B cell (primary cell): ENCODE data around the gene VAPB. TPM values are rescaled to one million over a fixed set of nuclear protein-coding genes. Genes with fewer than 3 reads are reported as not detected.

Experiments used
- ATAC-seq: fragments of 200-7000 bp; cut with Tn5 transposase; one replicate; pipeline ENCODE4 v1.10.0; 2021; ENCODE audit warnings: low read depth, mild to moderate bottlenecking, moderate number of reproducible peaks, moderate library complexity
- CTCF ChIA-PET: fragments of 350-600 bp; sonication (Branson Sonifier 250); formaldehyde crosslinking; loops from one replicate; lab custom pipeline; 2021; ENCODE audit warnings: antibody characterized with exemption, inconsistent platforms; lab: Charles Lee
- POLR2A ChIA-PET: fragments of 350-600 bp; sonication (Branson Sonifier 250); formaldehyde crosslinking; loops from one replicate; lab custom pipeline; 2021; ENCODE audit warnings: antibody characterized with exemption; lab: Charles Lee
- DNase-seq: peaks from one replicate; pipeline ENCODE4 v3.0.0; 2013
- H2AFZ ChIP-seq: 2 replicates; pipeline ENCODE4 v1.6.1; 2012; ENCODE audit warnings: mild to moderate bottlenecking, low read depth, low read length; ENCODE audit not compliant: insufficient read depth, poor library complexity, severe bottlenecking
- H3K27ac ChIP-seq, 2 donors: 1 replicate in 1 of 2; 2 replicates in 1 of 2; pipeline ENCODE4 v1.5.1; 2012 to 2013; ENCODE audit warnings: low read length in 2 of 2, mild to moderate bottlenecking in 2 of 2, moderate library complexity in 1 of 2
- H3K27me3 ChIP-seq, 4 experiments: fragments of 200-600 bp in 1 of 4; sonication (generic) in 1 of 4; replicated peaks in 1 of 4; 1 replicate in 2 of 4; 2 replicates in 2 of 4; pipeline versions ENCODE4 v1.6.1 to v1.7.0; 2013 to 2016; ENCODE audit warnings: low read length in 3 of 4, mild to moderate bottlenecking in 2 of 4, mixed read lengths in 1 of 4, moderate library complexity in 1 of 4; ENCODE audit not compliant: insufficient read depth in 4 of 4, control insufficient read depth in 3 of 4; ENCODE audit errors: control extremely low read depth in 1 of 4
- H3K36me3 ChIP-seq, 2 experiments: replicated peaks in 1 of 2; 1 replicate in 1 of 2; 2 replicates in 1 of 2; pipeline versions ENCODE4 v1.6.1 to v1.7.1; 2013; ENCODE audit warnings: low read length in 1 of 2; ENCODE audit not compliant: insufficient read depth in 2 of 2, control insufficient read depth in 1 of 2; ENCODE audit errors: control extremely low read depth in 1 of 2, extremely low read depth in 1 of 2
- H3K4me1 ChIP-seq, 2 donors: fragments of 200-600 bp in 1 of 2; sonication (generic) in 1 of 2; 1 replicate in 1 of 2; 2 replicates in 1 of 2; pipeline versions ENCODE4 v1.5.1 to v1.6.1; 2013 to 2017; ENCODE audit warnings: low read length in 2 of 2; ENCODE audit not compliant: control insufficient read depth in 2 of 2, insufficient read depth in 2 of 2
- H3K4me2 ChIP-seq: replicated peaks from 2 replicates; pipeline ENCODE3; 2012; ENCODE audit warnings: mild to moderate bottlenecking, low read depth, low read length; ENCODE audit not compliant: poor library complexity, severe bottlenecking
- H3K4me3 ChIP-seq, 5 experiments: fragments of 200-600 bp in 1 of 5; sonication (generic) in 1 of 5; 1 replicate in 3 of 5; 2 replicates in 2 of 5; pipeline versions ENCODE4 v1.5.1 to v1.7.0; 2011 to 2016; ENCODE audit warnings: low read length in 4 of 5, mild to moderate bottlenecking in 4 of 5, low read depth in 2 of 5, control low read depth in 1 of 5, moderate library complexity in 1 of 5; ENCODE audit not compliant: insufficient read depth in 1 of 5; ENCODE audit errors: control extremely low read depth in 1 of 5, extremely low read depth in 1 of 5
- H3K79me2 ChIP-seq: fragments of 200-600 bp; sonication (generic); one replicate; pipeline ENCODE4 v1.6.0; 2016; ENCODE audit warnings: low read length; ENCODE audit not compliant: control insufficient read depth, insufficient read depth
- H3K9ac ChIP-seq: fragments of 200-600 bp; sonication (generic); 2 replicates; pipeline ENCODE4 v1.6.1; 2017; ENCODE audit warnings: mild to moderate bottlenecking, low read length, moderate library complexity
- H3K9me3 ChIP-seq, 3 donors: one replicate each; pipeline versions ENCODE4 v1.6.1 to v1.7.1; 2013; ENCODE audit warnings: low read length in 2 of 3; ENCODE audit not compliant: control insufficient read depth in 2 of 3, insufficient read depth in 1 of 3; ENCODE audit errors: control extremely low read depth in 1 of 3
- H4K20me1 ChIP-seq: 2 replicates; pipeline ENCODE4 v1.6.0; 2012; ENCODE audit warnings: mild to moderate bottlenecking, low read length; ENCODE audit not compliant: insufficient read depth, control insufficient read depth, poor library complexity, severe bottlenecking
- H3K27ac Mint-ChIP-seq: one replicate; pipeline ENCODE4 v1.8.0; 2021; ENCODE audit warnings: mixed read lengths
- H3K27me3 Mint-ChIP-seq: one replicate; pipeline ENCODE4 v1.8.0; 2021; ENCODE audit warnings: mixed read lengths
- H3K4me1 Mint-ChIP-seq: one replicate; pipeline ENCODE4 v1.8.0; 2021; ENCODE audit warnings: mixed read lengths
- H3K4me3 Mint-ChIP-seq: one replicate; pipeline ENCODE4 v1.8.0; 2021; ENCODE audit warnings: mixed read lengths
- H3K9me3 Mint-ChIP-seq: one replicate; pipeline ENCODE4 v1.8.0; 2022; ENCODE audit warnings: mixed read lengths; ENCODE audit not compliant: insufficient read depth
- CTCF ChIP-seq: fragments of 200-600 bp; IDR thresholded peaks from one replicate; pipeline ENCODE4 v1.8.0; 2022; ENCODE audit warnings: antibody characterized with exemption, mild to moderate bottlenecking
- EZH2 ChIP-seq: IDR thresholded peaks from 2 replicates; pipeline ENCODE4 v1.6.1; 2012; ENCODE audit warnings: borderline replicate concordance, low read depth, mild to moderate bottlenecking, moderate library complexity, low read length; ENCODE audit not compliant: insufficient read depth, poor library complexity, severe bottlenecking
- WGBS: methylation state at CpG from one replicate; pipeline ENCODE4 v1.1.5; 2013; ENCODE audit warnings: missing lambda C conversion rate; ENCODE audit not compliant: insufficient coverage; 5-methylcytosine and 5-hydroxymethylcytosine counted together
- intact Hi-C: fragments of 100-400 bp; cut with micrococcal nuclease; formaldehyde crosslinking; loops from one replicate; pipeline ENCODE4 v1.10.0; 2022
- polyA plus RNA-seq: library from polyadenylated mRNA; depleted of rRNA; stranded (reverse); fragments of >200 nt; gene quantifications from 2 replicates; pipeline ENCODE4 v1.2.3, GENCODE V29; 2012
- total RNA-seq, 2 donors: library from RNA; stranded (reverse); fragments of 120-200 nt in 1 of 2; gene quantifications; 1 replicate in 1 of 2; 2 replicates in 1 of 2; pipeline versions ENCODE4 v1.2.3 to v1.2.4, GENCODE V29; 2013 to 2022

VAPB gene
- total and polyA plus RNA-seq, 2 donors (not counting 1 experiment from before 2014, with no cell fraction given): 19.5 to 26.4 TPM

- H3K27ac Mint-ChIP-seq: no peak overlapping the region
- no peak overlapping the region for H3K27ac ChIP-seq
- ATAC-seq: no peak
- H3K27me3 Mint-ChIP-seq: peaks cover 21% of the 10 kb centered on the region
- DNase-seq: no peak
- POLR2A ChIA-PET: no interaction called here
- intact Hi-C loops: no loop called here
- no peak overlapping the region for H3K4me2 ChIP-seq
- WGBS: 33% methylated on average over 1 of the region's 1 CpG
- no peaks in the 10 kb centered on the region for H3K36me3 ChIP-seq
- H3K79me2 ChIP-seq: no peaks in the 10 kb centered on the region
- no peaks in the 10 kb centered on the region for H3K4me1 Mint-ChIP-seq
- no peak overlapping the region for H3K4me3 Mint-ChIP-seq
- H3K4me3 ChIP-seq: no peak overlapping the region
- H3K4me1 ChIP-seq: no peaks in the 10 kb centered on the region
- H2AFZ ChIP-seq: no peak overlapping the region
- CTCF ChIA-PET: no interaction called here
- peaks cover 0 to 11% (median under 1%) of the 10 kb centered on the region in 4 experiments for H3K27me3 ChIP-seq
- peaks cover 3% of the 10 kb centered on the region for H3K9me3 Mint-ChIP-seq
- H3K9me3 ChIP-seq: peaks cover 5 to 23% (median 23%) of the 10 kb centered on the region in 3 donors
- TF ChIP-seq EZH2: no peak
- no peak for TF ChIP-seq CTCF
- no peak overlapping the region for H3K9ac ChIP-seq
- no peaks in the 10 kb centered on the region for H4K20me1 ChIP-seq
Measured at GRCh38 chr20:58486207-58486606, 97.2 kb downstream of the VAPB start.

- Histone ChIP-seq H4K20me1 (no peaks in the 10 kb centered on the region), H3K36me3 (no peaks in the 10 kb centered on the region), H3K79me2 (no peaks in the 10 kb centered on the region), H3K9ac (no peak overlapping the region), H2AFZ (no peak overlapping the region), H3K9me3 (peaks cover 0 to 8% (median 6%) of the 10 kb centered on the region in 3 donors), H3K27ac (no peak overlapping the region), H3K4me1 (no peaks in the 10 kb centered on the region), H3K4me3 (no peak overlapping the region), H3K27me3 (no peaks in the 10 kb centered on the region), H3K4me2 (no peak overlapping the region)
- Mint-ChIP-seq H3K4me1 (peaks cover 2% of the 10 kb centered on the region), H3K27ac (no peak overlapping the region), H3K4me3 (no peak overlapping the region), H3K9me3 (peaks cover 3% of the 10 kb centered on the region), H3K27me3 (peaks cover 6% of the 10 kb centered on the region)
- ATAC-seq: no peak
- ChIA-PET POLR2A (no interaction called here), CTCF (no interaction called here)
- intact Hi-C loops: no loop called here
- TF ChIP-seq CTCF (no peak), EZH2 (no peak)
- DNase-seq: no peak
- 59% methylated on average over 4 of the region's 7 CpGs for WGBS
Measured at GRCh38 chr20:58492074-58492718, 103.2 kb downstream of the VAPB start.
